ENCODE data around the gene GALNT14. TPM values are rescaled to one million over a fixed set of nuclear protein-coding genes. Genes with fewer than 3 reads are reported as not detected.

Gene GALNT14
- total RNA-seq, 3 donors from 2014 or later (not counting 1 experiment from before 2014, with no cell fraction given): 0.68 TPM; not detected in 2

DNA sequence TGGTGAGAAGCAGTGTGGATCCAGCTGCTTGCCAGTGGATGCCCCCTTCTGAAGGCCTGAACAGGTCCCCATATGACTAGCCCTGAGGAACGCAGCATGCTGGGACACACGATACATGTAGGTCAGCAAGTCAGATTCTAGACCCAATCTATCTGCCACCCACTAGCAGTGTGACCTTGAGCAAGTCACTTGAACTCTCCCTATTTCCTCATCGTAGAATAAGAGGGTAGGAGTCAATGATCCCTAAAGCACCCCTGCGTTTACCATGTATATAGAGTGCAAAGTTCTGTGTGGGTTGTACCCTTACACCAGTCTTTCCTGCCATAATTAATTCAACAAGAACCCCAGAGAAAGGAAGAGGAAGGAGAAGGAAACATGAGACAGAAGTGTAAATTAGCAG is 123.7 kb downstream of the GALNT14 start:
- no peaks in the 10 kb centered on the region for H3K36me3 Mint-ChIP-seq
- H3K27ac ChIP-seq (ENCODE audit: low read length): no peak overlapping the region
- intact Hi-C loops (cut with micrococcal nuclease): no loop called here
- H3K4me1 Mint-ChIP-seq: no peaks in the 10 kb centered on the region
- H3K27me3 ChIP-seq (ENCODE audit: control insufficient read depth, insufficient read depth, low read length): no peaks in the 10 kb centered on the region
- DNase-seq (no peak), ATAC-seq (no peak)
- TF ChIP-seq, protein P1, sequence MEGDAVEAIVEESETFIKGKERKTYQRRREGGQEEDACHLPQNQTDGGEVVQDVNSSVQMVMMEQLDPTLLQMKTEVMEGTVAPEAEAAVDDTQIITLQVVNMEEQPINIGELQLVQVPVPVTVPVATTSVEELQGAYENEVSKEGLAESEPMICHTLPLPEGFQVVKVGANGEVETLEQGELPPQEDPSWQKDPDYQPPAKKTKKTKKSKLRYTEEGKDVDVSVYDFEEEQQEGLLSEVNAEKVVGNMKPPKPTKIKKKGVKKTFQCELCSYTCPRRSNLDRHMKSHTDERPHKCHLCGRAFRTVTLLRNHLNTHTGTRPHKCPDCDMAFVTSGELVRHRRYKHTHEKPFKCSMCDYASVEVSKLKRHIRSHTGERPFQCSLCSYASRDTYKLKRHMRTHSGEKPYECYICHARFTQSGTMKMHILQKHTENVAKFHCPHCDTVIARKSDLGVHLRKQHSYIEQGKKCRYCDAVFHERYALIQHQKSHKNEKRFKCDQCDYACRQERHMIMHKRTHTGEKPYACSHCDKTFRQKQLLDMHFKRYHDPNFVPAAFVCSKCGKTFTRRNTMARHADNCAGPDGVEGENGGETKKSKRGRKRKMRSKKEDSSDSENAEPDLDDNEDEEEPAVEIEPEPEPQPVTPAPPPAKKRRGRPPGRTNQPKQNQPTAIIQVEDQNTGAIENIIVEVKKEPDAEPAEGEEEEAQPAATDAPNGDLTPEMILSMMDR (IDR thresholded peaks at IDR 0.05): no peak
- H3K9me3 ChIP-seq (ENCODE audit: control insufficient read depth, insufficient read depth, low read length): no peaks in the 10 kb centered on the region
- no peak overlapping the region for H3K4me3 Mint-ChIP-seq
- WGBS (ENCODE audit: insufficient coverage): 89% methylated on average over 2 of the region's 4 CpGs
- no peak overlapping the region for H3K4me3 ChIP-seq (ENCODE audit: low read length)
- H3K27ac Mint-ChIP-seq: no peak overlapping the region
- no peaks in the 10 kb centered on the region for H3K36me3 ChIP-seq (ENCODE audit: control insufficient read depth, insufficient read depth, low read length)
- H3K4me1 ChIP-seq (ENCODE audit: control insufficient read depth, insufficient read depth, low read length): no peaks in the 10 kb centered on the region
- H3K9me3 Mint-ChIP-seq: no peaks in the 10 kb centered on the region
- H3K27me3 Mint-ChIP-seq (ENCODE audit: low read depth in 2 of 2): peaks cover 0 to 9% of the 10 kb centered on the region in 2 donors

DNA sequence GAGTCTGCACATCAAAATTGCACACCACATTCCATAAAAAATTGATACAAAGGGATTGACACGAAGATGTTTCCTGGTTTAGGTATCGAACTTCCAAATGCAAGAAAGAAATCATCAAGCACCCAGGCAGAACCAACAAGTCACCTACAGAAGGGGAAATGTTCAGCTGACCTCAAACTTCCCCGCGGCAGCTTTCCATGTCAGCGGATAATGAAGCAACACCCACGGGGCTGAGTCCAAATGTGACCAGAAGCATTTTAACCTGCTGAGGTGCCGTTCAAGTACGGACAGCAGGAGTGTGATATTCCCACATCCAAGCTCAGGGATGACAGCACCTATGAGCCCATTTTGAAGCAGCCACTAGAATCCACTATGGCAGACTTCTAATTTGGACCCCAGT is 124.9 kb downstream of the GALNT14 start:
- Histone ChIP-seq H3K36me3 (ENCODE audit: control insufficient read depth, insufficient read depth, low read length) (no peaks in the 10 kb centered on the region), H3K27me3 (ENCODE audit: control insufficient read depth, insufficient read depth, low read length) (no peaks in the 10 kb centered on the region), H3K27ac (ENCODE audit: low read length) (no peak overlapping the region), H3K4me3 (ENCODE audit: low read length) (no peak overlapping the region), H3K9me3 (ENCODE audit: control insufficient read depth, insufficient read depth, low read length) (no peaks in the 10 kb centered on the region), H3K4me1 (ENCODE audit: control insufficient read depth, insufficient read depth, low read length) (no peaks in the 10 kb centered on the region)
- WGBS (ENCODE audit: insufficient coverage): 74% methylated on average over 8 of the region's 8 CpGs
- DNase-seq (no peak), ATAC-seq (no peak)
- H3K36me3 Mint-ChIP-seq: no peaks in the 10 kb centered on the region
- no peak overlapping the region for H3K27ac Mint-ChIP-seq
- peaks cover 0 to 12% of the 10 kb centered on the region in 2 donors for H3K27me3 Mint-ChIP-seq (ENCODE audit: low read depth in 2 of 2)
- TF ChIP-seq, protein P1 (IDR thresholded peaks at IDR 0.05): no peak
- no peaks in the 10 kb centered on the region for H3K9me3 Mint-ChIP-seq
- intact Hi-C loops (cut with micrococcal nuclease): no loop called here
- no peak overlapping the region for H3K4me3 Mint-ChIP-seq
- H3K4me1 Mint-ChIP-seq: no peaks in the 10 kb centered on the region

- no peak overlapping the region for H3K4me3 Mint-ChIP-seq
- WGBS (ENCODE audit: insufficient coverage): no CpG with 5 or more reads among the region's 1 CpG
- Histone ChIP-seq H3K4me3 (ENCODE audit: low read length) (no peak overlapping the region), H3K9me3 (ENCODE audit: control insufficient read depth, insufficient read depth, low read length) (no peaks in the 10 kb centered on the region), H3K27ac (ENCODE audit: low read length) (no peak overlapping the region), H3K27me3 (ENCODE audit: control insufficient read depth, insufficient read depth, low read length) (no peaks in the 10 kb centered on the region), H3K4me1 (ENCODE audit: control insufficient read depth, insufficient read depth, low read length) (no peaks in the 10 kb centered on the region), H3K36me3 (ENCODE audit: control insufficient read depth, insufficient read depth, low read length) (no peaks in the 10 kb centered on the region)
- no peaks in the 10 kb centered on the region for H3K4me1 Mint-ChIP-seq
- no peaks in the 10 kb centered on the region for H3K9me3 Mint-ChIP-seq
- H3K27me3 Mint-ChIP-seq (ENCODE audit: low read depth in 2 of 2): peaks cover 0 to 15% of the 10 kb centered on the region in 2 donors
- ATAC-seq (no peak), DNase-seq (no peak)
- intact Hi-C loops (cut with micrococcal nuclease): no loop called here
- H3K27ac Mint-ChIP-seq: no peak overlapping the region
- H3K36me3 Mint-ChIP-seq: no peaks in the 10 kb centered on the region
- TF ChIP-seq, protein P1 (IDR thresholded peaks at IDR 0.05): no peak
These were observed 125.8 kb downstream of the GALNT14 start for GRCh38 chr2:31012406-31012805.

- WGBS (ENCODE audit: insufficient coverage): 98% methylated on average over 6 of the region's 6 CpGs
- DNase-seq (no peak), ATAC-seq (no peak)
- H3K4me1 Mint-ChIP-seq: no peaks in the 10 kb centered on the region
- H3K36me3 Mint-ChIP-seq: no peaks in the 10 kb centered on the region
- Histone ChIP-seq H3K27ac (ENCODE audit: low read length) (no peak overlapping the region), H3K4me3 (ENCODE audit: low read length) (no peak overlapping the region), H3K4me1 (ENCODE audit: control insufficient read depth, insufficient read depth, low read length) (no peaks in the 10 kb centered on the region), H3K9me3 (ENCODE audit: control insufficient read depth, insufficient read depth, low read length) (no peaks in the 10 kb centered on the region), H3K36me3 (ENCODE audit: control insufficient read depth, insufficient read depth, low read length) (no peaks in the 10 kb centered on the region), H3K27me3 (ENCODE audit: control insufficient read depth, insufficient read depth, low read length) (no peaks in the 10 kb centered on the region)
- intact Hi-C loops (cut with micrococcal nuclease): no loop called here
- no peaks in the 10 kb centered on the region for H3K9me3 Mint-ChIP-seq
- TF ChIP-seq, protein P1 (IDR thresholded peaks at IDR 0.05): no peak
- H3K27ac Mint-ChIP-seq: no peak overlapping the region
- H3K4me3 Mint-ChIP-seq: no peak overlapping the region
- peaks cover 0 to 15% of the 10 kb centered on the region in 2 donors for H3K27me3 Mint-ChIP-seq (ENCODE audit: low read depth in 2 of 2)
These were observed 126.7 kb downstream of the GALNT14 start for GRCh38 chr2:31011587-31011986.
